Sigmoid colon (tissue), 4 donors: Measurements from ENCODE around the gene KCNA2.

Source experiments
- CTCF ChIP-seq, 4 experiments: fragments of 450-650 bp in 3 of 4; fragments of 200-600 bp in 1 of 4; IDR thresholded peaks; one replicate each; pipeline ENCODE4 v1.5.1; 2016 to 2019; ENCODE audit warnings: antibody characterized with exemption in 4 of 4, mild to moderate bottlenecking in 3 of 4, moderate library complexity in 2 of 4
- POLR2AphosphoS5 ChIP-seq, 4 donors: sonication (generic); formaldehyde crosslinking; IDR thresholded peaks; one replicate each; pipeline ENCODE4 v1.6.1; 2017; ENCODE audit warnings: antibody characterized with exemption in 4 of 4

DNA sequence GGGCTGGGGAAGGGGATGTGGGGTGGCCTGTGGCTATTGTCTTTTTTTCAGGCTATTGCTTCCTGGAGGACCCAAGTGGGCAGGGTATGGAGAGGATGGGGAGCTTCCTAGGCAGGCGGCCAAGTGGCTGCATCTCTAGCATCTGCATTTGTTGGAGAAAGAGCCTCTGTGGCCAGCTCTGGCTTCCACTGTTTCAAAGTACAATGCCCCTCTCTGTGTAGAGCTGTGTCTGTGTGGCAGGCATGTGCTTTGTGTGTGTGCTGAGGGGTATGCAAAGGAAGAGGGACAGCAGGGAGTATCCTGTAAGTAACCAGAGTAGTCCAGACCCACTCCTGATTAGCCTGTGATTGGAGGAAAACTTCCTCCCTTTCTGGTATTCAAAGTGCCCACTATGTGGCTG is 40.6 kb downstream of the KCNA2 start:
- TF ChIP-seq CTCF (IDR thresholded peaks at IDR 0.05) (no peak), POLR2AphosphoS5 (IDR thresholded peaks at IDR 0.05) (no peak)
